Adipocyte (in vitro differentiated cells): ENCODE data around the gene SH2B2.
"Not testable (repeated sequence)": the region's sequence is repeated elsewhere in the genome, so short reads cannot be mapped to it uniquely, and the experiment has no call there.

Experiments used
- DNase-seq: peaks from one replicate; pipeline ENCODE4 v3.0.0-alpha.2; 2015; ENCODE audit warnings: low read depth
- H3K27me3 ChIP-seq: replicated peaks from 2 replicates; pipeline ENCODE4 v1.7.0; 2013; ENCODE audit warnings: mild to moderate bottlenecking, low read length, moderate library complexity; ENCODE audit not compliant: control insufficient read depth, insufficient read depth
- H3K36me3 ChIP-seq: 2 replicates; pipeline ENCODE4 v1.7.0; 2013; ENCODE audit warnings: low read length, mild to moderate bottlenecking, moderate library complexity; ENCODE audit not compliant: control insufficient read depth, insufficient read depth, severe bottlenecking
- H3K4me1 ChIP-seq: 2 replicates; pipeline ENCODE4 v1.7.0; 2013; ENCODE audit warnings: mild to moderate bottlenecking, low read length, moderate library complexity; ENCODE audit not compliant: control insufficient read depth, insufficient read depth
- H3K4me3 ChIP-seq: 2 replicates; pipeline ENCODE4 v1.7.0; 2013; ENCODE audit warnings: mild to moderate bottlenecking, low read length, moderate library complexity
- H3K9ac ChIP-seq: 2 replicates; pipeline ENCODE4 v1.7.0; 2013; ENCODE audit warnings: mild to moderate bottlenecking, low read length, moderate library complexity
- H3K9me3 ChIP-seq: 2 replicates; pipeline ENCODE4 v1.7.0; 2013; ENCODE audit warnings: mild to moderate bottlenecking, low read length, moderate library complexity; ENCODE audit not compliant: control insufficient read depth

SH2B2 gene

DNA sequence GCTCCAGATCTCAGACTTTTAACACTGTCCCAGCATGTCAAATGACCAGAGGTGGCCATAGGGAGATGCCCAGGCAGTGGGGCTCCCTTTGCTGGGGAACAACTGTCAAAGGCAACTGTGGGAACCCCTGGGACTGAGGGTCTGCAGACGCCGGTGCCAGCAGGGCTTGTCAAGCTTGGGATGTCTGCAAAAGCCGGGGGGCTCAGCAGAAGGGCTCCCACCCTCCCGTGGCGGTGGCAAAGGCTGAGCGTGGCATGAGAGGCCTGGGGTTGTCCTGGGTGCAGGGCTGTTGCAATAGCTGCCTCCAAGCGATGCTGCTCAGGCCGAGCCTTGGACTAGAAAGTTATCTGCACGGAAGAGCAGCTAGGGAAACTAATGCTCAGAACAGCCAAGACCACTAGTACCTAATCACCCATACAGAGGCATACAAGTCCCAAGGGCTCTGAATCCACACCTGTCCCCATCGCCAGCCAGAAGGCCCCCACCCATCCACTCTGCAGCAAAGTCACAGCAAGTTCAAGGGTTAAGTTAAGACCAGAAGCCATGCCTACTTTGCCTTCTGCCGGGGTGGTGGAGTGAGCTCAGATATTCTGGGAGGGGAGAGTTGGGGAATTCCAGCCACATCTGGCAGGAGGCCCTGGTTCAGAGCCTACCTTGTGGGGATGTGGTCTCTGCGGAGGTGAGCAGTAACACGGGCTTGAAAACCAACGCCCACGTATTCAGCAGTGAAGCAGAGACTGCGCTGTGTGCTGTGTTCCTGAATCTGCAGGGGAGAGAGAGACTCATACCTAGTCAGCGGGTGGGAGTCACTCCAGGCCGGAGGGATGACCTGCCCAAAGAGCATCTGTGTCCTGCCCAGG lies 4.6 kb downstream of the SH2B2 start:
- DNase-seq = no peak
- Histone ChIP-seq H3K4me3 (no peak overlapping the region), H3K27me3 (peaks cover 26% of the 10 kb centered on the region), H3K4me1 (peaks cover 15% of the 10 kb centered on the region), H3K9me3 (no peaks in the 10 kb centered on the region), H3K9ac (no peak overlapping the region), H3K36me3 (no peaks in the 10 kb centered on the region)

DNA sequence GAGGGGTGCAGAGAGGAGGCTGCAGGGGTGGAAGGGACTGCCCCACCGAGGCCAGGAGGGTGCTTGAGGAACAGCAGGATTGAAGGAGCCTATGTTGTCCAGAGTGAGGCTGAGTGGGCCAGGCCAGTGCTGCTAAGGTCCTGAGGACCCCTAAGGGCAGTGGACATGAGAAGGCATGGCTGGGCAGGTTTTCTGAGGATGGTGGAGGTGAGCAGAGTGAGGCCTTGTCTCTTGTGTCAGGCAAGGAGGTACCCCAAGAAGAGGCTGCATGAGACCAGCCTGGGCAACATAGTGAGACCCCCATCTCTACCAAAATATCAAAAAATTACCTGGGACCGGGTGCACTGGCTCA lies 5.2 kb downstream of the SH2B2 start:
- peaks cover 26% of the 10 kb centered on the region for H3K27me3 ChIP-seq
- no peak for DNase-seq
- no peaks in the 10 kb centered on the region for H3K9me3 ChIP-seq
- H3K4me3 ChIP-seq = no peak overlapping the region
- H3K36me3 ChIP-seq = no peaks in the 10 kb centered on the region
- H3K9ac ChIP-seq = no peak overlapping the region
- peaks cover 14% of the 10 kb centered on the region for H3K4me1 ChIP-seq

- H3K4me1 ChIP-seq = peaks cover 6% of the 10 kb centered on the region
- H3K27me3 ChIP-seq = peaks cover 38% of the 10 kb centered on the region
- no peak overlapping the region for H3K9ac ChIP-seq
- DNase-seq = no peak
- no peaks in the 10 kb centered on the region for H3K36me3 ChIP-seq
- no peaks in the 10 kb centered on the region for H3K9me3 ChIP-seq
- no peak overlapping the region for H3K4me3 ChIP-seq
Measured at GRCh38 chr7:102292813-102293798, 6.4 kb downstream of the SH2B2 start.

- Histone ChIP-seq H3K4me3 (no peak overlapping the region), H3K4me1 (no peaks in the 10 kb centered on the region), H3K9ac (no peak overlapping the region), H3K27me3 (peaks cover 44% of the 10 kb centered on the region), H3K9me3 (no peaks in the 10 kb centered on the region), H3K36me3 (no peaks in the 10 kb centered on the region)
- DNase-seq = no peak
Measured at GRCh38 chr7:102294589-102294988, 7.9 kb downstream of the SH2B2 start.

- no peak overlapping the region for H3K9ac ChIP-seq
- no peak for DNase-seq
- no peaks in the 10 kb centered on the region for H3K4me1 ChIP-seq
- peaks cover 49% of the 10 kb centered on the region for H3K27me3 ChIP-seq
- H3K36me3 ChIP-seq = no peaks in the 10 kb centered on the region
- H3K4me3 ChIP-seq = no peak overlapping the region
- no peaks in the 10 kb centered on the region for H3K9me3 ChIP-seq
Measured at GRCh38 chr7:102295346-102296178, 8.9 kb downstream of the SH2B2 start.

- Histone ChIP-seq H3K9ac (no peak overlapping the region), H3K4me1 (no peaks in the 10 kb centered on the region), H3K4me3 (no peak overlapping the region), H3K27me3 (peaks cover 49% of the 10 kb centered on the region), H3K9me3 (no peaks in the 10 kb centered on the region), H3K36me3 (no peaks in the 10 kb centered on the region)
- DNase-seq = no peak
Measured at GRCh38 chr7:102296179-102296438, 9.4 kb downstream of the SH2B2 start.

DNA sequence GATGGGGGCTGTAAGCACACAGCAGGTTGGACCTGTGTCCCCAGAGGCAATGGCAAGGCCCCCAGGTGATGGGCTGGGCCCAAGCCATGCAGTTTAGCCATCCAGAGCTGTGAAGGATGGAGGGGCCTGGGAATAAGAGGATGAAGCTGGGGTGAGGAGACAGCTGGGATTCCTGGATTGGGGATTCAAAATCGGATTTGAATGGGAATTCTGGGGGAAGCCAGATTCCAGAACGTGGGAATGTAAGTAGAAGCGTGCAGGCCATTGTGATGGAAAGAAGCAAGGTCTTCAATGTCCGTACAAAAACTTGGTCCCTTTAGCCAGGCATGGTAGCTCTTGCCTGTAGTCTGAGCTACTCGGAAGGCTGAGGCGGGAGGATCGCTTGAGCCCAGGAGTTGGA lies 9.8 kb downstream of the SH2B2 start:
- Histone ChIP-seq H3K4me3 (no peak overlapping the region), H3K36me3 (no peaks in the 10 kb centered on the region), H3K4me1 (no peaks in the 10 kb centered on the region), H3K9ac (no peak overlapping the region), H3K27me3 (peaks cover 47% of the 10 kb centered on the region), H3K9me3 (no peaks in the 10 kb centered on the region)
- no peak for DNase-seq

GRCh38 chr7:102297487-102298218 lies 11.0 kb downstream of the SH2B2 start:
- H3K9me3 ChIP-seq = no peaks in the 10 kb centered on the region
- no peak overlapping the region for H3K4me3 ChIP-seq
- H3K27me3 ChIP-seq = peaks cover 38% of the 10 kb centered on the region
- no peak overlapping the region for H3K9ac ChIP-seq
- H3K4me1 ChIP-seq = no peaks in the 10 kb centered on the region
- no peaks in the 10 kb centered on the region for H3K36me3 ChIP-seq
- DNase-seq = no peak

- DNase-seq = no peak
- H3K27me3 ChIP-seq = peaks cover 32% of the 10 kb centered on the region
Measured at GRCh38 chr7:102300643-102301221, 14.1 kb downstream of the SH2B2 start.

DNA sequence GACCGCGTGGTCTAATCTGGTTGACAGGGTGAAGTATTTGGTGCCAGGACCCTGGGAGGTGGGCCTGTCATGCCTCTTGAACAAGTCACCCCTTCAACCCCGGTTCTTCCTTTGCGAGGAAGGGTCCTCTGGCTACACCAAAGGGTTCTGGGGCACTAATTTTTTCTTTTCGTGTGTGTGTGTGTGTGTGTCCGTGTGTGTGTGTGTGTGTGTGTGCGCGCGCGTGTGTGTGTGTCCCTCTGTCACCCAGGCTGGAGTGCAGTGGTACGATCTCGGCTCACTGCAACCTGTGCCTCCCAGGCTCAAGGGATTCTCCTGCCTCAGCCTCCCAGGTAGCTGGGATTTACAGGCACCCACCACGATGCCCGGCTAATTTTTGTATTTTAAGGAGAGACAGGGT lies 14.7 kb downstream of the SH2B2 start:
- H3K9me3 ChIP-seq, DNase-seq, H3K36me3 ChIP-seq, H3K4me1 ChIP-seq, H3K4me3 ChIP-seq, H3K9ac ChIP-seq: not testable (repeated sequence)
- peaks cover 32% of the 10 kb centered on the region for H3K27me3 ChIP-seq

More at GRCh38 chr7:102300643-102301221, 14.1 kb downstream of the SH2B2 start:
- no peaks in the 10 kb centered on the region for H3K9me3 ChIP-seq
- H3K9ac ChIP-seq = no peak overlapping the region
- no peaks in the 10 kb centered on the region for H3K4me1 ChIP-seq
- H3K36me3 ChIP-seq = no peaks in the 10 kb centered on the region
- no peak overlapping the region for H3K4me3 ChIP-seq
